H1 (cell line): ENCODE measurements around the gene IFNGR1. TPM values are rescaled to one million over a fixed set of nuclear protein-coding genes. Genes with fewer than 3 reads are reported as not detected.

Source experiments
- CTCF ChIA-PET: fragments of 300-600 bp; sonication (Branson Sonifier 250); formaldehyde crosslinking; loops from one replicate; lab custom pipeline; 2021; ENCODE audit not compliant: partially characterized antibody; lab: Charles Lee
- POLR2A ChIA-PET: fragments of 300-600 bp; sonication (Branson Sonifier 250); formaldehyde crosslinking; loops from one replicate; lab custom pipeline; 2021; ENCODE audit warnings: inconsistent platforms; ENCODE audit not compliant: partially characterized antibody; lab: Charles Lee
- DNase-seq, 2 experiments: peaks; one replicate each; pipeline versions ENCODE4 v3.0.0 to v3.0.0-alpha.2; 2010 to 2022; ENCODE audit warnings: low spot score in 2 of 2, low read depth in 1 of 2, mixed read lengths in 1 of 2
- FAIRE-seq: peaks from 2 replicates; lab custom pipeline; 2011; peaks lifted over from hg19 to GRCh38; lab: Jason Lieb, UNC
- H2AFZ ChIP-seq: 2 replicates; pipeline ENCODE4 v1.8.1; 2012; ENCODE audit warnings: low read length, inconsistent platforms
- H2AK5ac ChIP-seq: 2 replicates; pipeline ENCODE4 v1.6.1; 2013; ENCODE audit warnings: low read depth, low read length
- H2BK120ac ChIP-seq: replicated peaks from 2 replicates; pipeline ENCODE3; 2013; ENCODE audit warnings: low read depth, low read length, inconsistent platforms
- H2BK12ac ChIP-seq: 2 replicates; pipeline ENCODE4 v1.6.1; 2013; ENCODE audit warnings: low read depth, low read length
- H2BK15ac ChIP-seq: 2 replicates; pipeline ENCODE4 v1.6.1; 2013; ENCODE audit warnings: low read length
- H2BK20ac ChIP-seq: 2 replicates; pipeline ENCODE4 v1.6.1; 2013; ENCODE audit warnings: low read length
- H2BK5ac ChIP-seq: 2 replicates; pipeline ENCODE4 v1.6.1; 2013; ENCODE audit warnings: low read depth, low read length
- H3K14ac ChIP-seq: 2 replicates; pipeline ENCODE4 v1.6.1; 2013; ENCODE audit warnings: inconsistent platforms; ENCODE audit not compliant: insufficient read length
- H3K18ac ChIP-seq: 2 replicates; pipeline ENCODE4 v1.6.1; 2013; ENCODE audit warnings: low read length; ENCODE audit errors: extremely low read depth
- H3K23ac ChIP-seq: 2 replicates; pipeline ENCODE4 v1.6.1; 2013; ENCODE audit warnings: inconsistent platforms; ENCODE audit not compliant: insufficient read length
- H3K23me2 ChIP-seq: 2 replicates; pipeline ENCODE4 v1.6.1; 2013; ENCODE audit warnings: low read depth, low read length
- H3K27ac ChIP-seq: 2 replicates; pipeline ENCODE4 v1.6.1; 2011; ENCODE audit warnings: low read depth, low read length, inconsistent platforms
- H3K27me3 ChIP-seq, 4 experiments: replicated peaks in 1 of 4; 1 replicate in 1 of 4; 2 replicates in 3 of 4; pipeline versions ENCODE4 v1.6.1 to v1.8.1; 2011 to 2013; ENCODE audit warnings: low read length in 3 of 4, mild to moderate bottlenecking in 3 of 4, inconsistent platforms in 2 of 4, mixed read lengths in 2 of 4, moderate library complexity in 1 of 4; ENCODE audit not compliant: control insufficient read depth in 3 of 4, insufficient read depth in 3 of 4; ENCODE audit errors: extremely low read depth in 1 of 4
- H3K36me3 ChIP-seq, 4 experiments: 2 replicates each; pipeline versions ENCODE4 v1.6.1 to v1.8.1; 2011 to 2013; ENCODE audit warnings: mild to moderate bottlenecking in 4 of 4, low read length in 3 of 4, moderate library complexity in 2 of 4, control low read depth in 1 of 4, inconsistent platforms in 1 of 4; ENCODE audit not compliant: insufficient read depth in 4 of 4, control insufficient read depth in 2 of 4
- H3K4ac ChIP-seq: replicated peaks from 2 replicates; pipeline ENCODE3; 2013; ENCODE audit warnings: low read length, low read depth, mixed read lengths, inconsistent platforms; ENCODE audit not compliant: insufficient read length
- H3K4me1 ChIP-seq, 4 experiments: replicated peaks in 1 of 4; 1 replicate in 1 of 4; 2 replicates in 3 of 4; pipeline versions ENCODE4 v1.6.1 to v1.8.1; 2011 to 2013; ENCODE audit warnings: low read length in 3 of 4, inconsistent platforms in 2 of 4, mixed read lengths in 1 of 4; ENCODE audit not compliant: insufficient read depth in 4 of 4, control insufficient read depth in 3 of 4
- H3K4me2 ChIP-seq, 2 experiments: 2 replicates each; pipeline versions ENCODE4 v1.6.1 to v1.8.1; 2011 to 2013; ENCODE audit warnings: low read depth in 2 of 2, low read length in 2 of 2, control low read depth in 1 of 2, inconsistent platforms in 1 of 2, mild to moderate bottlenecking in 1 of 2; ENCODE audit not compliant: insufficient read depth in 1 of 2
- H3K4me3 ChIP-seq, 4 experiments: fragments of 200-600, 300-600 bp in 1 of 4; sonication (generic), shearing (Covaris generic), sonication (Bioruptor Twin) in 1 of 4; 2 replicates each; pipeline versions ENCODE4 v1.5.1 to v1.8.1; 2011 to 2016; ENCODE audit warnings: low read length in 4 of 4, low read depth in 3 of 4, control low read depth in 2 of 4, inconsistent platforms in 2 of 4, mild to moderate bottlenecking in 2 of 4, mixed read lengths in 1 of 4, moderate library complexity in 1 of 4; ENCODE audit not compliant: insufficient read depth in 2 of 4; ENCODE audit errors: extremely low read depth in 1 of 4
- H3K56ac ChIP-seq: replicated peaks from 2 replicates; pipeline ENCODE3; 2013; ENCODE audit warnings: low read depth, mild to moderate bottlenecking, mixed read lengths, low read length, inconsistent platforms; ENCODE audit not compliant: insufficient read length
- H3K79me1 ChIP-seq: 2 replicates; pipeline ENCODE4 v1.6.1; 2013; ENCODE audit warnings: low read depth, low read length, control low read depth
- H3K79me2 ChIP-seq, 2 experiments: 2 replicates each; pipeline versions ENCODE4 v1.6.1 to v1.8.1; 2012 to 2013; ENCODE audit warnings: low read length in 2 of 2, mild to moderate bottlenecking in 2 of 2, inconsistent platforms in 1 of 2; ENCODE audit not compliant: insufficient read depth in 2 of 2, control insufficient read depth in 1 of 2
- H3K9ac ChIP-seq, 4 experiments: replicated peaks in 1 of 4; 1 replicate in 1 of 4; 2 replicates in 3 of 4; pipeline versions ENCODE4 v1.6.1 to v1.8.1; 2011 to 2013; ENCODE audit warnings: low read depth in 3 of 4, low read length in 3 of 4, control low read depth in 2 of 4, mild to moderate bottlenecking in 2 of 4, moderate library complexity in 2 of 4, inconsistent platforms in 1 of 4; ENCODE audit errors: extremely low read depth in 1 of 4
- H3K9me3 ChIP-seq, 2 experiments: 2 replicates each; pipeline versions ENCODE4 v1.6.1 to v1.8.1; 2012 to 2013; ENCODE audit warnings: mild to moderate bottlenecking in 2 of 2, moderate library complexity in 2 of 2, control low read depth in 1 of 2, inconsistent platforms in 1 of 2, low read depth in 1 of 2, low read length in 1 of 2, mixed read lengths in 1 of 2; ENCODE audit not compliant: insufficient read depth in 2 of 2
- H4K20me1 ChIP-seq, 2 experiments: replicated peaks in 1 of 2; 2 replicates each; pipeline versions ENCODE3 to v1.8.1; 2011 to 2013; ENCODE audit warnings: inconsistent platforms in 2 of 2, low read length in 2 of 2, mild to moderate bottlenecking in 1 of 2; ENCODE audit not compliant: insufficient read depth in 2 of 2, control insufficient read depth in 1 of 2
- H4K5ac ChIP-seq: 2 replicates; pipeline ENCODE4 v1.6.1; 2013; ENCODE audit warnings: low read length, low read depth, mixed read lengths, inconsistent platforms; ENCODE audit not compliant: insufficient read length
- H4K8ac ChIP-seq: 2 replicates; pipeline ENCODE4 v1.8.0; 2013; ENCODE audit warnings: mild to moderate bottlenecking, moderate library complexity, low read length, inconsistent platforms; ENCODE audit not compliant: insufficient read depth; ENCODE audit errors: extremely low read depth
- H4K91ac ChIP-seq: replicated peaks from 2 replicates; pipeline ENCODE3; 2013; ENCODE audit warnings: low read length, mixed read lengths, inconsistent platforms; ENCODE audit not compliant: insufficient read length
- BACH1 ChIP-seq: IDR thresholded peaks from 2 replicates; pipeline ENCODE4 v1.6.1; 2012; ENCODE audit warnings: low read length, improper control_type of control experiment
- YY1 ChIP-seq: IDR thresholded peaks from 2 replicates; pipeline ENCODE4 v1.6.1; 2011; ENCODE audit warnings: low read depth, mild to moderate bottlenecking, low read length
- WGBS, 2 experiments: shearing (Covaris generic) in 1 of 2; methylation state at CpG; one replicate each; pipeline versions ENCODE4 v1.1.6 to v1.1.7; 2013 to 2015; ENCODE audit warnings: low lambda C conversion rate in 2 of 2, mixed read lengths in 2 of 2, inconsistent platforms in 1 of 2, low coverage in 1 of 2, missing lambda C conversion rate in 1 of 2; ENCODE audit not compliant: insufficient replicate concordance in 2 of 2, insufficient coverage in 1 of 2, insufficient read length in 1 of 2; ENCODE audit errors: extremely low coverage in 1 of 2, missing lambda C conversion rate in 1 of 2; 5-methylcytosine and 5-hydroxymethylcytosine counted together
- polyA plus RNA-seq, 7 experiments: library from polyadenylated mRNA; depleted of rRNA in 3 of 7; stranded (reverse) in 5 of 7; unstranded in 2 of 7; fragments of >200 nt in 5 of 7; fragments of 200-250 nt in 2 of 7; gene quantifications; 1 replicate in 5 of 7; 2 replicates in 1 of 7; 4 replicates in 1 of 7; pipeline versions ENCODE4 v1.2.1 to v1.2.3, GENCODE V29; 2011 to 2013; ENCODE audit warnings: missing spikeins in 2 of 7, mixed read lengths in 2 of 7
- total RNA-seq: library from RNA; stranded (reverse); fragmentation: NEBNext Ultra II Directional; extraction: Animal tissue kit (Norgen Biotek cat#: 25700); gene quantifications from 2 replicates; pipeline ENCODE4 v1.2.1, GENCODE V29; 2021

Gene IFNGR1
- total and polyA plus RNA-seq, 2 of the 8 experiments (the other 6 are each of a cell fraction or from before 2014, with no cell fraction given), result 9.7 to 20.9 TPM

GRCh38 chr6:137268911-137269310 lies 49.7 kb upstream of the IFNGR1 start:
- Histone ChIP-seq H2BK12ac (no peak overlapping the region), H2AFZ (no peak overlapping the region), H3K18ac (no peak overlapping the region), H4K91ac (no peak overlapping the region), H3K4me3 (no peak overlapping the region), H2BK15ac (no peak overlapping the region), H3K4me2 (no peak overlapping the region), H3K27me3 (no peaks in the 10 kb centered on the region), H3K36me3 (no peaks in the 10 kb centered on the region), H3K4me1 (no peaks in the 10 kb centered on the region), H2BK120ac (no peak overlapping the region), H3K9me3 (no peaks in the 10 kb centered on the region), H3K23ac (no peak overlapping the region), H4K20me1 (no peaks in the 10 kb centered on the region), H4K8ac (no peak overlapping the region), H3K79me1 (no peaks in the 10 kb centered on the region), H3K79me2 (no peaks in the 10 kb centered on the region), H3K4ac (no peak overlapping the region), H3K9ac (no peak overlapping the region), H2AK5ac (no peak overlapping the region), H3K27ac (no peak overlapping the region), H3K14ac (no peak overlapping the region), H2BK20ac (no peak overlapping the region), H3K56ac (no peak overlapping the region), H4K5ac (no peak overlapping the region), H3K23me2 (no peaks in the 10 kb centered on the region), H2BK5ac (no peak overlapping the region)
- CTCF ChIA-PET, result interaction anchor here (1.0 to 3.5 kb wide), 5 partner anchors 46 to 373 kb away, joined by 3 to 29 read pairs (median 3); no protein-coding TSS in a partner anchor
- FAIRE-seq, result no peak
- TF ChIP-seq BACH1, result no peak
- TF ChIP-seq YY1, result no peak
- DNase-seq, result no peak
- 90% methylated on average over 3 of the region's 3 CpGs; no CpG with 5 or more reads in 1 of the 2 experiments for WGBS, 2 experiments
- POLR2A ChIA-PET, result no interaction called here
